NCI-H2029 treated with DMSO at 0.1 percent for 48 hours (cell line): Measurements from ENCODE around the gene FBLN2.

ENCODE experiments used
- DNase-seq: peaks from one replicate; lab custom pipeline; 2025; lab: John Stamatoyannopoulos, UW

Gene FBLN2

DNA sequence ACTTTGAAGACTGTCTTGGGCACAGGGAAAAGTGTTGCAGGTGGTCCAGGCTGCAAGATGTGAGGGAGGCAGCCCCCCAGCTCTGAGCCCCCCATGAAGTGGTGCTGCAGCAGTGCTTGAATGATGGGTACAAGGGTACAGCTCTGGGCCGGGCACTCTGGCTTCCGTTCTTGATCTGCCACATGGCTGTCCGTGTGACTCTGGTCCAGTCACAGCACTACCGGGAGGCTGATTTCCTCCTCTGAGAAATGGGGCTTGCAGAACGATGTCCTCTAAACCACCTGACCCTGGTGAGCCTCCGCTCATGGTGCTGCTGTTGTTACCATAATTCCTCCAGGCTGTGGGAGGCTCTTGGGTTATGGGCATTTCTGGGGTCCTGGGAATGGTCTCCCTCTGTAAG lies 75.1 kb downstream of the FBLN2 start:
- no peak for DNase-seq

DNA sequence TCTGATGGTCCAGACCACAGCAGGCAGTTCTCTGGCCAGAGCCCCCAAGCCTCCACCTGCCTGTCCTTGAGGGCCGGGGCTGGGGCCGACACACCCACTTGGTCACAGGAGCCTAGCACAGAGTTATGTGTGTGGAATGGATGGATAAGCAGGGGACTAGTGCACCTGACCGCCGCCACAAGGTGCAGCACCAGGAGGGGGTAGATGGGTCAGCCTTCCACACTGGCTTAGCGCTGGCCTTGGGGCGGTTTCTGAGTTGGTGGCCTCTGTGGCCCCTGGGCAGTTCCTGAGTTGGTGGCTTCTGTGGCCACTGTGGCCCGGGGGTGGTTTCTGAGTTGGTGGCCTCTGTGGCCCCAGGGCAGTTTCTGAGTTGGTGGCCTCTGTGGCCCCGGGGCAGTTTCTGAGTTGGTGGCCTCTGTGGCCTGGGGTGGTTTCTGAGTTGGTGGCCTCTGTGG lies 75.8 kb downstream of the FBLN2 start:
- no peak for DNase-seq

- DNase-seq = no peak
Measured at GRCh38 chr3:13626396-13626795, 77.5 kb downstream of the FBLN2 start.

GRCh38 chr3:13626915-13627460 lies 78.1 kb downstream of the FBLN2 start:
- no peak for DNase-seq

GRCh38 chr3:13627681-13628080 lies 78.8 kb downstream of the FBLN2 start:
- no peak for DNase-seq

DNA sequence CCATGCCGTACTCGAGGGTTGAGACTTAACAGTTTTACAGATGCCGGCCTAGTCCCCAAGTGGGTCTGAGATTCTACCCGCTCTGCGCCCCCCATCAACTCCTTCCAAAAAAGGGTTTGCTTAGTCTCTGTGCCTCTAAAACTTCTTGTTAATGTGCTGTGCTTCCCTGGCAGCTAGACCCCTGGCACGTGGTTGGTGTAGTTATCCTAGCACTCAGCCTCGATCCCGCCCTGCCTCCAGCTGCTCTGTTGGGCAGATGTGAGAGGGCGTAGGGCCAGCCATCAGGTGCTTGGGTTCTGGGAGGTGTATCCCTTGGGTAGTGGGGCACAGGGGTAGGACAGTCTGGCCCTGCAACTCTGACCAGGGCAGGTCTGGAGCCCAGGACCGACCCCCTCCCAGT lies 79.5 kb downstream of the FBLN2 start:
- no peak for DNase-seq

DNA sequence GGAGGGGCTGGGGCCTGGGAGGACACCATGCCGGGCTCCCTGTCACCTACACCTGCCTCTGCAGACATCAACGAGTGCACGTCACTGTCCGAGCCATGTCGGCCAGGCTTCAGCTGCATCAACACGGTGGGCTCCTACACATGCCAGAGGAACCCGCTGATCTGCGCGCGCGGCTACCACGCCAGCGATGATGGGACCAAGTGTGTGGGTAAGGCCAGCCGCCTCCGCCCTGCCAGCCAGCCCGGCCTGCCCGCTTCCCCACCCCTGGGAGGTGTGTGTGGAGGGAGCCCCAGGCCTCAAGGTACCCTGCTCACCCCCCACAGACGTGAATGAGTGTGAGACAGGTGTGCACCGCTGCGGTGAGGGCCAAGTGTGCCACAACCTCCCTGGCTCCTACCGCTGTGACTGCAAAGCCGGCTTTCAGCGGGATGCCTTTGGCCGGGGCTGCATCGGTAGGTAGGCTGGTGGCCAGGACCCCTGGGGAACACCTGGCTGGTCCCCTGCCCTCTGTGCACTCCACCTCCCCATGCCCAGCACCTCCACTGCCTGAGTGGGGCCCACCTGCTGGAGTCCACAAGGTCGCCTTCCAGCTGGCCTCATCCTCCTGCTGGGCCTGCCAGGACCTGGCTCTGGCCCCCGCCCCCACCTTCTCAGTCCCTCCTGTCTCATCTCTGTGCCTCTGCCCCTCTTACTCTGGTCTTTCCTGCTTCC lies 80.1 kb downstream of the FBLN2 start:
- DNase-seq = no peak

- no peak for DNase-seq
Measured at GRCh38 chr3:13629644-13630043, 80.7 kb downstream of the FBLN2 start.

GRCh38 chr3:13631256-13631655 lies 82.3 kb downstream of the FBLN2 start:
- DNase-seq = no peak

DNA sequence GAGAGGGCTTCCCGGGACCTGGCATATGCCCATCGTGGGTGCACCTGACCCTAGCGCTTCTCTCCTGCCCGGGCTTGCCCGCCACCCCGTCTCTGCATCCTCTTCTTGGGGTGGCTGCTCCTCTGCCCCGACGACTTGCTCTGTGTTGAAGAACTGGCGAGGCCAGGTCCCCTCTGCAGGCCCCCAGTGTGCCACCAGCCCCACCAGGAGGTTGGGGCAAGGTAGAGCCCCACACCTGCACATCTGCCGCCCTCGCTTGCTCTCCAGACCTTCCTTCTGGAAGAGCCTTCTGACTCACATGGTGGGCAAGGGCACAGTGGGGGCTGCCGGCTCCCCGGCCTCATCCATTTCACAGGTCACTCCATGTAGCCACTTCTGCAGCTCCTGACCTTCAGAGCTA lies 84.3 kb downstream of the FBLN2 start:
- no peak for DNase-seq

DNA sequence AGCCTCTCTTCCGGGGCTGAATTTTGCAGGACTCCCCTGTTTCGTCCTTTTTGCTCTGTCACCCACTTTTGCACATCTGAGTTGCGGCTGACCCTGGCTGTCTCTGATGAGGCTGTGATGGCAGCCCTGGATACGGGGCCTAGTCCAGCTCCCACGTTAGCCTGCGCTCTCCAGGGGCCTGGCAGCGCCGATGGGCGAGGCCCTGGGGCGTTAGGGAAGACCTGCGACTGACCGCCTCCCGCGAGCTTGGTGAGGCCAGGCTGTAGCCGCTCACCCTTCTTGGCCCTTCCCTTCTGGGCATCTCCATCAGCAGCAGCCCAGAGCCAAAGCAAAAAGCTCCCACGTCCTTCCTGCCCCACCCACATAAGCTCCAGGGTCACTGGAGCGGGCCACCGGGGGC lies 85.2 kb downstream of the FBLN2 start:
- DNase-seq = no peak

- DNase-seq = no peak
Measured at GRCh38 chr3:13634615-13635014, 85.7 kb downstream of the FBLN2 start.

- DNase-seq = no peak
Measured at GRCh38 chr3:13636186-13636585, 87.3 kb downstream of the FBLN2 start.

- no peak for DNase-seq
Measured at GRCh38 chr3:13636874-13637273, 87.9 kb downstream of the FBLN2 start.

- DNase-seq = no peak
Measured at GRCh38 chr3:13637311-13637891, 88.5 kb downstream of the FBLN2 start.

DNA sequence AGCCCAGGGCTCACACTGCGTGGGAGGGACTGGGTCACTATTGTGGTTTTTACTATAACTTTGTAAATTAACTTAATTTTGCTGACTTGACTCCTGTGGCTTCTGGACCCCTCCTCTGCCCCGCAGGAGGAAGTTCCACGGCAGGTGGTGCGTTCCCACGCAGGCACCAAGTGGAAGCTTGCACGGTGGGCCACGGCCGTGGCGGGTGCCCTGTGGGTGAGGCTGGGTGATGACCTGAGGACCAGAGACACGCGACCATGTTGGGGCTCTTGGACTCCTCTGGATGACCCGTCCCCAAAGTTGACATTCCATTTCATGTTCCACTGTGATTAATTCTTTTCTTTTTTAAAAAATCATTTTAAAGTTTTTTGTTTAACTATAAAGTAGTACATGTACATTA lies 89.0 kb downstream of the FBLN2 start:
- no peak for DNase-seq

DNA sequence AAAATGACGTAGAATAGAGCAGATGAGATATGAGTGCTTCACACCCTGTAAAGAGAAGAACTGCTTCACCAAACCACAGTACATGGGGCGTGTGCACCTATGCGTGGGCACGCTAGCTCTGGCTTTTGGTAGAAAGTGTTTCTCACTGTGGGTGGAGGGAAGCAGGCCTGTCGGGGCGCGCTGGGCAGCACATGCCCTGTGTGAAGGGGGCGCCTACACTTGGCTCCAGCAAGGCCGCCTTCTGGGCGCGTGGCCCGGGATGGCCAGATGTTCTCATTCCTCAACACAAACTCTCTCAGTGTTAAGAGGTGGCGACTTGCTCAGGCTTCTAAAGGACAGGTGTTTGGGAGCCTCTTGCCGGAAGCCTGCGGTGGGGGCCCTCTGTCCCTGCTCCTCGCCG lies 90.0 kb downstream of the FBLN2 start:
- DNase-seq = no peak

DNA sequence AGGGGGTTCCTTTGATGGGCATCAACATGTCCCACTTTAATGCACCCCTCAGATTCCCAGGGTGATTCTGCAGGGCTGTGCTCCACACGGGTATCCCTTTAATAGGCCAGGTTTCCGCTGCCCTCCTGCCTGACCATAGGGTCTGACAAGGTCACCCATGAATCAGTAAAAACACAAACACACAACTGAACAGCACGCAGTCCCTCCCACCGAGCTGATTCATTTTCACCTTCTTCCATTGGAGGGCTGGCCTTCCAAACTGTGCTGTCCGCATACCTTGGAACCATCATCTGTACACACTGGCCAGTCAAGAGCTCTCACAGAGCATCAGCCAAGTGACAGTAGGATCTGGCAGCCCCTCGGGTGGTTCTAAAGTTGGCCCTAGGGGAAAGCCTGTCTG lies 93.7 kb downstream of the FBLN2 start:
- no peak for DNase-seq

- no peak for DNase-seq
Measured at GRCh38 chr3:13644341-13645117, 95.6 kb downstream of the FBLN2 start.

DNA sequence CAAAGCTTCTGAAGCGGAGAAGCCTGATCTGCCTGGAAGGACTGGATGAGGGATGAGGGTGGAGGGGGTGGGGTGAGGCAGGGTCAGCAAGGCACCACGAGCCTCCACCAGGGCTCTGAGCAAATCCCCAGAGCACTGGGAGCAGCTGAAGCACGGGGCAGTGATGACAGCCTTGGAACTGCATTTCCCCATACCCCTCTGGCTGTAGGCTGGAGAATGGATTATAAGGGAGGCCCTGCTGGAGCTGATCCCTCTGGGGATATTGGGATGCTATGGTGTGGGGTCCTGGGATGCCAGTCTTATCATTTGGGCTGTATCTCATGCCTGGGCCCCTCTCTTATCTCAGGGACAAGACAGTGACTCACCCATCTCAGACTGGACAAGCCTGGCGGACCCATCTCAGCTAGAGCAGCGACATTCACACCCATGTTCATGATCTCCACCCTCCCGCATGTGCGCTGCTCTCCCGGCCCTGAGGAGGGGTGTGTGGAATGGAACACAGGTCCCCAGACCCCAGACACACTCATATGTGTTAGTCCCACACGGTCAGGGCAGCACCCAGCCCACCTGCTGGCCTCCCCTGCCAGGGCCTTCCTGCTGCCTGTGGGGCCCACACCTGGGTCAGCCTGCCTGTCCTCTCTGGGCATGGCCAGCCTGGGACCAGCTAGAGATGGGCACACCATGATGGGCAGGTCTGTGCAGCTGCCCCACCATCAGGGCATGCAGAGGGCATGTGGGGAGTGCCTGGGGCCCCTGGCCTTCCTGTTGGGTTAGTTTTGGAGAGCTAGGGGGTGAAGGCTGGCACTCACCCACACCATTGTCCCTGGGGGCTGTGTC lies 97.1 kb downstream of the FBLN2 start:
- DNase-seq = no peak

GRCh38 chr3:13647298-13648059 lies 98.6 kb downstream of the FBLN2 start:
- DNase-seq = no peak
